Lung (tissue), 12 donors: ENCODE results near the gene GOSR2. TPM values are rescaled to one million over a fixed set of nuclear protein-coding genes. Genes with fewer than 3 reads are reported as not detected.

Experiments
- ATAC-seq: fragments of 200-7000 bp; cut with Tn5 transposase; one replicate; pipeline ENCODE4 v1.9.1; 2020; ENCODE audit warnings: moderate number of reproducible peaks; ENCODE audit not compliant: insufficient read depth, low FRiP score
- DNase-seq, 3 donors: peaks; one replicate each; pipeline ENCODE4 v3.0.0-alpha.2; 2013 to 2017
- H3K27ac ChIP-seq, 2 donors: one replicate each; pipeline ENCODE4 v1.5.1; 2013; ENCODE audit warnings: mild to moderate bottlenecking in 2 of 2, moderate library complexity in 2 of 2, control low read depth in 1 of 2, inconsistent platforms in 1 of 2, low read depth in 1 of 2, low read length in 1 of 2
- H3K27me3 ChIP-seq, 3 donors: one replicate each; pipeline ENCODE4 v1.5.1; 2013; ENCODE audit warnings: low read length in 2 of 3; ENCODE audit not compliant: control insufficient read depth in 3 of 3, insufficient read depth in 3 of 3
- H3K36me3 ChIP-seq, 4 donors: one replicate each; pipeline ENCODE4 v1.5.1; 2013; ENCODE audit warnings: low read length in 4 of 4, mild to moderate bottlenecking in 1 of 4, moderate library complexity in 1 of 4; ENCODE audit not compliant: control insufficient read depth in 4 of 4, insufficient read depth in 4 of 4
- H3K4me1 ChIP-seq, 5 donors: one replicate each; pipeline ENCODE4 v1.5.1; 2013; ENCODE audit warnings: low read length in 5 of 5, mild to moderate bottlenecking in 2 of 5, moderate library complexity in 1 of 5; ENCODE audit not compliant: control insufficient read depth in 5 of 5, insufficient read depth in 5 of 5
- H3K4me3 ChIP-seq: one replicate; pipeline ENCODE4 v1.5.1; 2013; ENCODE audit warnings: mild to moderate bottlenecking, control low read depth, moderate library complexity
- H3K9ac ChIP-seq, 2 donors: one replicate each; pipeline ENCODE4 v1.5.1; 2013; ENCODE audit warnings: low read length in 2 of 2, control low read depth in 1 of 2; ENCODE audit not compliant: insufficient read depth in 1 of 2
- H3K9me3 ChIP-seq, 4 donors: one replicate each; pipeline ENCODE4 v1.5.1; 2013; ENCODE audit warnings: low read length in 3 of 4, mild to moderate bottlenecking in 1 of 4, moderate library complexity in 1 of 4; ENCODE audit not compliant: control insufficient read depth in 4 of 4, insufficient read depth in 3 of 4
- CTCF ChIP-seq: IDR thresholded peaks from 2 replicates; pipeline ENCODE4 v1.5.1; 2012; ENCODE audit warnings: mild to moderate bottlenecking; ENCODE audit errors: control extremely low read depth, extremely low read depth
- WGBS, 2 donors: extraction: QIAGEN DNeasy Blood & Tissue Kit; methylation state at CpG; one replicate each; pipeline ENCODE4 v1.1.7; 2013; 5-methylcytosine and 5-hydroxymethylcytosine counted together
- polyA plus RNA-seq, 2 donors: library from polyadenylated mRNA; stranded (reverse); fragments of 200-250 nt; gene quantifications; one replicate each; pipeline ENCODE4 v1.2.1, GENCODE V29; 2013
- total RNA-seq, 2 donors: library from RNA; depleted of rRNA in 1 of 2; stranded (reverse); fragments of >200 nt in 1 of 2; gene quantifications; one replicate each; pipeline ENCODE4 v1.2.1, GENCODE V29; 2014 to 2021
- donor health status: control.
- donor health status: control.
- donor health status: Bipolar disorder and iron deficiency.
- donor health status: healthy.
- donor health status: DM: yes; HTN: yes; CAD: no.

GOSR2 gene
- total and polyA plus RNA-seq, 4 donors, result 22.4 to 52.9 (median 42.0) TPM

- H3K27me3 ChIP-seq, result peaks cover 0 to 4% (median 0%) of the 10 kb centered on the region in 3 donors
- no peak for ATAC-seq
- H3K4me1 ChIP-seq, result peaks cover 0 to 14% (median 0%) of the 10 kb centered on the region in 5 donors
- no peak overlapping the region for H3K4me3 ChIP-seq
- H3K36me3 ChIP-seq, result peaks cover 7 to 26% (median 11%) of the 10 kb centered on the region in 4 donors
- TF ChIP-seq CTCF, result no peak
- no peak overlapping the region for H3K9ac ChIP-seq
- DNase-seq, result peak in 2 of 3 donors; percentile 14 to 29
- WGBS, 2 donors, result 16 to 18% methylated on average over 21 of the region's 21 CpGs
- no peaks in the 10 kb centered on the region for H3K9me3 ChIP-seq
- peak overlapping the region in 1 of 2 donors; percentile 18 for H3K27ac ChIP-seq
Measured at GRCh38 chr17:46943501-46944393, 20.8 kb downstream of the GOSR2 start.

- peaks cover 3 to 15% (median 3%) of the 10 kb centered on the region in 4 donors for H3K36me3 ChIP-seq
- 49 to 82% methylated on average over 10 of the region's 10 CpGs for WGBS, 2 donors
Measured at GRCh38 chr17:46944931-46945330, 22.0 kb downstream of the GOSR2 start.

GRCh38 chr17:46947216-46947615 is 24.3 kb downstream of the GOSR2 start:
- H3K4me1 ChIP-seq, result peaks cover 0 to 14% (median 0%) of the 10 kb centered on the region in 5 donors
- DNase-seq (no peak), ATAC-seq (no peak)
- WGBS, 2 donors, result 49% methylated on average over 3 of the region's 3 CpGs
- H3K9me3 ChIP-seq, result no peaks in the 10 kb centered on the region
- no peak overlapping the region for H3K27ac ChIP-seq
- no peak overlapping the region for H3K9ac ChIP-seq
- peaks cover 0 to 5% (median under 1%) of the 10 kb centered on the region in 4 donors for H3K36me3 ChIP-seq
- no peak for TF ChIP-seq CTCF
- no peak overlapping the region for H3K4me3 ChIP-seq
- peaks cover 0 to 4% (median 0%) of the 10 kb centered on the region in 3 donors for H3K27me3 ChIP-seq

More at GRCh38 chr17:46944931-46945330, 22.0 kb downstream of the GOSR2 start:
- Histone ChIP-seq H3K4me1 (peaks cover 0 to 14% (median 0%) of the 10 kb centered on the region in 5 donors), H3K4me3 (no peak overlapping the region), H3K27me3 (peaks cover 0 to 4% (median 0%) of the 10 kb centered on the region in 3 donors), H3K9ac (no peak overlapping the region), H3K9me3 (no peaks in the 10 kb centered on the region), H3K27ac (no peak overlapping the region)
- no peak for DNase-seq
- no peak for ATAC-seq
- TF ChIP-seq CTCF, result no peak
